ENCODE results near the gene DNMT3A.
A peak's percentile ranks its signal among the peaks of the same experiment; 100 is the strongest.

DNMT3A gene

DNA sequence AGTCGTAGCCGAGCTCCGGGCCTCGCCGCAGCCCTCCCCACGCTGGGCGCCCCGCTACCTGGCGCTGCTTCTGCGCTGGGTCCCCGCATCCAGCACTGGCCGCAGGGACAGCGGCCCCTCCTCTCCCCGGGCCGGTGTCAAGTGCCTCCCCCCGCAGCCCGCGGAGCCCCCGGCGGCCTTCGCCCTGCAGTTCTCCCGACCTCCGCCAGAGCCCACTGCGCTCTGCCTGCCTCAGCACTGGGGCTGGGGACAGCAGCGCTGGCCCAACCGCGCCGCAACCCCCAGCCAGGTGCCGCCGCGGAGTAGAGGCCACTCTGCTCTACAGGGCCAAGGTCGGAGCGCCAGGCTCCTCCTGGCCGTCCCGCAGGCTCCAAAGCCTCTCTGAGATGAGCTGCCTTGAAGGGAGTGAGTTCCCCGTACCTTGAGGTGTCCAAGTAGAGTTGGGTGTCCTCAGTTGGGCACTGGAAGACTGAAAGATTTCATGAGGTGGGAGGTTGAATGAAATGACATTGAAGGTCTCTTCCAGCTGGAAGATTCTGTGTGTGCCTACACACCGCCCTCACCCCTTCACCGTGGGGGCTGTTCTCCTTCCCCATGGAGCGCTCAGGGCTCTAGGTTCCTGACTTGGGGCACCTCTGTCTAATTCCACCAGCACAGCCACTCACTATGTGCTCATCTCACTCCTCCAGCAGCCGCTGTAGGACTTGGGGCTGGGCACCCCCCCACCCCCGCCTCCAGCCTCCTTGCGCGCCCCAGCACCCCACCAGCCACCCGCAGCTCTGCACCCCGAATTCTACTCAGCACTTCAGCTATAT lies 854 bp upstream of the DNMT3A start:
- DNase-seq, result peak; percentile 83

DNA sequence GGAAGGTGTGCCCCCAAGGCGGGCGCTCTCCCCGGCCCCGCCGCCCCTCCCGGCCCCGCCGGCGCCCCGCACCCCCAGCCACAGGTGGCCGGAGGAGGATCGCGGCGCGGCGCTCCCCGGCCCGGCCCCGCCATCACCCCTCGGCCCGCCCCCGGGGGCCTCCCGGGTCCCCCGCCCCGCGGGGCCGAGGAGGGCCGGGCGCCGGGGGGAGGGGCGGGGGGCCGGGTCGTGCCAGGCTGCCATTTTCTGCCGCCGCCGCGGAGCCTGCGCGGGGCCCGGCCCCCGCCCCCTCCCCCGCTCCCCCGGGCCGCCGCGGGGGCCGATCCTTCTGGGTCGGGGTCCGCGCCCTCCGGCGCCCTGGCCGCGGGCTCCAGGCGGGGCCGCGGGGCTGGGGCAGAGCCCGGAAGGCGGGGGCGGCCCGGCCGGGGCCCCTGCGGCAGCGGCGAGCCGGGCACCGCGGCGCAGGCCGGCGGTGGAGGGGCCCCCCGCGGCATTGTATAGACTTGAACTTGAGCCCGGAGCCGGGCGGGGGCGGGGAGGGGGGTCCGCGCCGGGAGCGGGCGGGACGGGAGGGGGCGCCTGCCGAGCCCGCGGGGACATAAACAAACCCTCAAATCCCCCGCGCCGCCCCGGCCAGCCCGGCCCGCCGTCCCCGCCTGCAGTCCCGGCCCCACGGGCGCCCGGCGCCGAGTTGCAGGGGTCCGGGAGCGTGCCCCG lies 556 bp downstream of the DNMT3A start:
- peak; percentile 44 for DNase-seq

DNA sequence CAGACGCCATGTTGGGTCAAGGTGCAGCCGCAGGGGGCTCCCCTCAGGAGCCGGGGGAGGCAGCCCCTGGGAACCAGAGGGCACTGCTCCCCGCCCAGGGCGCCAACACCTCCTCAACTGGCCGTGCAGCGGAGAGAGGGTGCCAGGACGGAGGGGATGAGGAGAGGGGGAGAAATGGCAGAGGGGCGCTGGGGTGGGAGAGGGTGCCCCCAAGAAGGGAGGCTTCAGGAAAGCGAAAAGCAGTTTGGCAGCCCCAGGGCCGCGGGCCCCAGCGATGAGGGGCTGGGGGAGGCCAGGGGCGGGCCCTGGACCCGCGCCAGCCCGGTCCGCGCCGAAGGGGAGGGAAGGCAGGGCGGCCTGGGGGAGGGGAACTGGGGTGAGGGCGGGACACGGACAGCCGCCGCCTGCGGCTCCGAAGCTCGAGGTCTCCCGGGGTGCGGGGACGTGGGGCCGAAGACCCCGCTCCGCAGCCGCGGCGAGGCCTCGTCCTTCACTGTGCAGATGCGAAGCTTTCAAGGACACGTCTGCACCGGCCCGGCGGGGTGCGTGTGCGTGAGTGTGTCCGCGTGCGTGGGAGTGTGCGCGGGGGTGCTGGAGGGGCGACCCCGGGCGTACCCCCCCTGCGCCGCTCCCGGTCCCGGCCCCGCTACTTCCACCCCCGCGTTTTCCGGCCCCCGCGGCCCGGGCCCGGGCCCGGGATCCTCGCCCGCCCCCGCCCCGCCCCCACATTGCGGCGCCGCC lies 1.4 kb downstream of the DNMT3A start:
- no peak for DNase-seq

DNA sequence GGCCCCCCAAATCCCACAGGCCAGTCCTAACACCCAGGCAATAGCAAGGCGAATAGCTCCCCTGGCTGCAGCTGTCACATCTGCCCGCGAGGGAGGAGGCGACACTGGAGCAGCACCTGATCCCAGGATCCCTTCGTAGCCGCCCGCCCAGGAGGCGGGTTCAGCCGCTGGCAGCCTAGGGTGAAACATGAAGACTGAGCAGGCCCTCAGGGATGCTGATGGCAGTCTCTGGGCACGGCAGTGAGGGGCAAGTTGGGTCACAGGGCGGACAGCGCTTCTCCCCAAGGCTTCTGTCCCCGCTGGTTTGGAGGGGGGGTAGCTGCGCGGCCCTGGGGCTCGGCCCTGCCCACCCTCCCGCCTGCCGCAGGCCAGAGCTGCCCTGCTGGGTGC lies 1.9 kb downstream of the DNMT3A start:
- DNase-seq, result no peak

DNA sequence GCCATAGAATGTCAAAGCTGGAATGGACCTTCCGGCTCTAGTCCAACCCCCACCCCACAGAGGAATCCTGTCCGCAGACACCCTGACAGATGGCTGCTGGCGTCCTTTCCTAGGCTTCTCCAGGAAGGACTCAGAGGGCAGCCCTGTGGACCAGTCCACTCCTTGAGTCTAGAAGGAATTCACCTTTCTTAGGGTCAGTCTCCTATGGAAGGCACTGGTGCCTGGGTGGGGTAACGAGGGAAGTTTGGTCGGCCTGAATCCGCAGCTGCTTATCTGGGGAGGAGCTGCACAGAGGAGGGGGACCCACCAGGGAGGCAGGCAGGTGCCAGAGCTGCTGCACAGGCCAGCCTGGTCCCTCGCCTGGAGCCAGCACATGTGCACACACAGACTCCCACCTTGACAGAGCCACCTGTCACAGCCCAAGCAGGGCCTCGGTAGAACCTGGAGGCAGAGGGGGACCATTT lies 2.5 kb downstream of the DNMT3A start:
- DNase-seq, result no peak

DNA sequence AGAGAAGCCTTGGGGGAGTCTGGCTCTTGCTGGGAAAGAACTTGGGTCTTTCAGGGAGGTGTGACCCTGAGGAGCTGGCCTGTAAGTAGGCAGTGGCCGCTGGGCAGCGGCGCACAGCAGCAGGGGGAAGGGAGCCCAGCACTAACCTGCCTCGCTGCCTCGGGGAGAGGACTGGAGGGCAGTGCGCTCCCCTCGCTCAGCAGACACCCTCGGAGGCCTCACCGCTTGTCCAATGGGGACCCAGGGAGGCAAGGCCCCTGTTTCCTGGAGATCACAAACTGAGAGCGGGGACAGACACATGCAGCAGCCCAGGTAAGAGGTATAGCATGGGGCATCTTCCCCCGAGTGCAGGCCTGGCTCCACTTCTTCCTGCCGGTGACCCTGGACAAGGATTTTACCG lies 3.3 kb downstream of the DNMT3A start:
- DNase-seq, result no peak

DNA sequence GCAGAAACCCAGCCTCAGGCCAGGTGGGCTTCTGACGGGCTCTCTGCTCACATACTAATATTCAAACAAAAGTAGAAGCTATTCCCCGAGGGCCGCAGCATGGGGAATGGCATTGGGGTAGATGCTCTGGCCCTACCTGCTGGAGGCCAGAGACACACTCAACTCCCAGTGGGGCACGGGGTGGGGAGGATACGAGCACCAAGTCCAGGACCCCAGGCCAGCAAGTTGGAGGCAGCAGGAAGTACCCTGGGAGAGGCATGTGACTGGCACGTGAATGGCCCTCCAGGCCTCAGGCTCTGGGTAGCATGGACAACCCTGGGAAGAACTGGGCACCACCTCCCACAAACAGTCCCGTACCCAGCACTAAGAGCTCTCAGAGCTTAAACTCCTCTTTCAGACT lies 3.8 kb downstream of the DNMT3A start:
- no peak for DNase-seq

DNA sequence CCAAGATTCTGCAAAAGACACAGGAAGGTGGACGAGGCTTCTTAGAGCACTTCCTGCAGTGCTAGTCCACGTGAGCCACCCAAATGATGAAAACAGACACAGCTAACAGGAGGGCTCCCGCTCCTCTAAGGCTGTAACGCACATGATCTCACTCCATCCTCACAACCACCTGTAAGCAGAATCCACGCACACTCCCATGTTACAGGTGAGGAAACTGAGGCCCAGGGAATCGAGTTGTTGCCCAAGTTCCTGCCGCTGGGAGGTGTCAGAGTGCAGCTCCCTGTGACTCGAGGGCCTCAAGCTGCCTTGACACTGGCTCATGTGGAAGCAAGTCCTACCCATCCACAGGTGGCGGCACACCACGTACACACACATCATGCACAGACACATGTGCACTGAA lies 4.4 kb downstream of the DNMT3A start:
- DNase-seq, result no peak

DNA sequence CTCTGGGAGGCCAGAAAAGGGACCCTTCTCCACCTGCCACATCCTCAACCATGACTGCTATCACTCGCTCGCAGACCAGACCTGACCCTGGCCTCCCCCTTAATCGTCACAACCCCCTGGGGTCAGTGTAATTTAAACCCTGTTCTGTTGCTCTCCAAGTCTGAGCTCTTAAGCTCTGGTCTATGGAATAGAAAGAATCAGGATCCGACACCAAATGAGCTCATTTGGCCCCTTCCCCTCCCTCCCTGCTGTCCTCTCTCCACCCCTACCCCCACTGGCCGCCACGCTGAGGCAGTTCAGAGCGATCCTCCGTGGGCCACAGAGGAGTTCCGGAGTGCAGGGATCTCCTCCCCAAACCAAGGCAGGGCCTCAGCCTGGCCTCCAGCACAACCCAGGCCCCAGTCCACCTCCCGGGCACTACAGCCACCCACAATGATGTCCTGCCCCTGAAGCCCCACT lies 5.3 kb downstream of the DNMT3A start:
- no peak for DNase-seq

DNA sequence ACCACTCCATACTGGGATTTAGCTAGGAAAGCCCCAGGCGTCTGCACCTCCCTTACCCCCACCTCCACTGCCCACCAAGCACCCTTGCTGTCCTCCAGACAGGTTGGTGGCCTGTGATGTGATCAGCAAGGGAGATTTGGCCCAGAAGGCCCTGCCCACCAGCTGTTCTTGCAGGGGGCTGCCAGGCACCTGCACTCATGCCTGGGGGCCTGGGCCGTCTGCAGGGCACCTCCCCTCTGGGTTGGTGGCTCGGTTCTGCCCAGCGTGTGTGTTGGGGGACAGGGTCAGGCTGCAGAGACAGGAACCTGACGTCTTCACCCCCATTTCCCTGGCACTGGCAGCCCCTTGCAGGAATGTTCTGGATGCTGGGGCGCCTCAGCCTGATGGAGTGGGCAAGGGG lies 5.8 kb downstream of the DNMT3A start:
- DNase-seq, result no peak

DNA sequence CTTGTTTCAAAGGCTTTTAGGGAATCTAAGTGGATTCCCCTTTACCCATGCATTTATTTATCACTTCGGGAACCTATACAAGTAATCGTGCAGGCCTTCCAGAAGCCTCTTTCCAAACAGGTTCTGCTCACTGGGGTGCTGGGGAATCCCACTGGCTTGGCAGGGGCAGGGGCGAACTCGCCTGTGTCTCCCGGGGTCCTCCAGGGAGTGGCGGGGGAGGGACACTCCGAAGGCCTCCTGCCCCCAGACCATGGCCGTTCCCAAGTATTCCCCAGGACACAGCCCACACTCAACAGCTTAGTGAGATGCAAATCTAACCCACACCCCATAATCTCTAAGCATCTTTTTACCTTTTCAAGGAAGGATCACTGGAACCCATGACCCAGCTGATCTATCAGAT lies 6.5 kb downstream of the DNMT3A start:
- DNase-seq, result no peak

DNA sequence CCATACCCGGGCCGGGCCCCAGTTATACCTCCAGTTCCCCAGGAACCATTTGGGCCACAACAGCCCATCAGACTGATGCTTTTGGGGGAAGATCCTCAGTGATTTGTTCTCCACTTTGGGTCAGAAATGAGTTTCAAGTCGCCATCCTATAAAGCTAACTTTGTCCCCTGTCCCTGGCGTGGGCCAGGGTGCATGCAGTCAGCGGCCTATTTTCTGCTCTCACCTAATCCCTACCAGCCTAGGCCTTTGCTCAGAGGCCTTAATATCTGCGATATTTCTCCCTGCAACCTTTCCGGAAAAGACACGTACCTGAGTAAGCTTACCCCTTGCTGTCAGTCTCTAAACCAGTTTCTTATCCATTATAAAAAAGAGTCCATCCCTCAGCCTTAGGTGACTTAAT lies 7.2 kb downstream of the DNMT3A start:
- DNase-seq, result no peak

DNA sequence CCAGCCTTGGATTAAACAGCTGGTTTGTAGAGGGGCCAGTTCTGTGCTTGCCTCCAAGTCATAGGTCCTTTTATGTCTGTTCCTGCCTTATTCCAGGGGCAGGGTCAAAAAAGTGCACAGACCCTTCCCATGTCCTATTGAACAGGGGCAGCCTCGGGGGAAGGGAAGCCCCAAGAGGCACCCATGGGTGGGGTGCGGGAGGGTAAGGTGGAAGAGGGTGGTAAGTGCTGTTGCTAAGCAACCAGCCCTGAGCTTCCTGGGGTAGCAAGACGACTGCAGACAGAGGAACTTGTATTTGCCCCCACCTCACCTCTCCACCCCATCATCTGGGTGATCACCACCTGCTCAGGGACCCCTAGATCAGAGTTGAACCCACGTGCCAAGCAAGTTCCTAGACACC lies 7.7 kb downstream of the DNMT3A start:
- DNase-seq, result no peak

DNA sequence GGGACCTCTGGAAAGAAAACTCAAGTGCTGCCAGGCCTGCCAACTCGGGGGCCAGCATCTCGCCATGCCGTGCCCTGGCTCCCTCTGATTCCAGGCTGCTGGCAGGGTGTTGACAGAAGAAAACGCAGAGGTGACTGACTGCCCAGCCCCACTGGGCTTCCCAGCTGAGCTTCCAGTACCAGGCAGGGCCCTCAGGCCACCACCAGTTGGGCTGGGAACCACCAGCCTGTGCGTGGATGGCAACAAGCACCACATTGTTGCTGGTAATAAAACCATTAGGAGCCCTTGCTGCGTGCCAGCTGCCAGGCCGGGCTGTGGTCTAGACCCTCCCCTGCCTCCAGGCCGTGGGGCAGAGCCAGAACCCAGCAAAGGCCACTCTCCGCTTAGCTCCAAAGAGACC lies 9.2 kb downstream of the DNMT3A start:
- no peak for DNase-seq

DNA sequence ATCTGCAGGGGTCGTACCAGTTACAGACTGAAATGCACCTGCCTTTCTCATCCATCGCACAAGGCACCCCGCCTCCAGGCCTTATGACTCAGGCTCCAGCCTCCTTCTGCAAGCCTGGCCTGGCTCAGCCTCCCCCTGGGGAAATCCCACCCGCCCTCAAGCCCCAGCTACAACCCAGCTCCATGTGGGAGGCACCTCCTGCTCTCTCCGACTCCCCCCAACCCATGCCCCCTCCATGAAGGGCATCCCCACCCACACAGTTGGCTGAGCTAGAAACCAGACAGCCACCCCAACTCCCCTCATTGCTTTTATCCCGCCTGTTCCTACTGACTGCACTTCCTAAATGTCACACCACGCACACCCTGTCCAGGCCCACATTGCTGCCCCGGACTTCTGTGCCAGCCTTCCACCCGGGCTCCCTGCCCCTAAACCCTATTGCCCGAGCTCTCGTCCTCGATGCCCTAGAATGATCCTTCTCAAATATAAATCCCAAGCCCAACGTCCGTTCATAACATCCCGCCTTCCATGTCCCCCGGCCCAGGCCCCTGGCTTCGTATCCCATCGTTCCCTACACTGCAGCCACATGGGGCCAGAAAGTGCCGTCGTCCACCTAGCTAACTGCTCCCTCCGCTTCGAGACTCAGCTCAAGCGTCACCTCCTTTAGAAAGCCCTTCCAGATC lies 9.9 kb downstream of the DNMT3A start:
- no peak for DNase-seq

DNA sequence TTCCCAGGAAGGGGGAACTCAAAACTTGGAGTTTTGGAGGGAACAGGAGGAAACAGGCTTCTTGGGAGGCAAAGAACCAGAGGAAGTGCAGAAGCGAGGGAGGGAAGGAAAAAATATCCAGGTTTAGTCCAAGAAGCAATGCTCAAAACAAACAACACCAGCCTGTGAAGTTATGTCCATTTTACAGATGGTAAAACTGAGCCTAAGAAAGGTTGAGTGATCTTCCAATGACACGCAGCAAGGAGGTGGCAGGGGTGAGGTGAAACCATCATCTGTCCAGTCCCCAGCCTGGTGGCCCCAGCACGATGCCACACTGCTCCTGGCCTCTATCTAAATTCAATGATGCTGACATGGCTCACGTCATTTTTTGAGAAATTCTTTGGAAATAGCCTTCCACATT lies 10.8 kb downstream of the DNMT3A start:
- no peak for DNase-seq

DNA sequence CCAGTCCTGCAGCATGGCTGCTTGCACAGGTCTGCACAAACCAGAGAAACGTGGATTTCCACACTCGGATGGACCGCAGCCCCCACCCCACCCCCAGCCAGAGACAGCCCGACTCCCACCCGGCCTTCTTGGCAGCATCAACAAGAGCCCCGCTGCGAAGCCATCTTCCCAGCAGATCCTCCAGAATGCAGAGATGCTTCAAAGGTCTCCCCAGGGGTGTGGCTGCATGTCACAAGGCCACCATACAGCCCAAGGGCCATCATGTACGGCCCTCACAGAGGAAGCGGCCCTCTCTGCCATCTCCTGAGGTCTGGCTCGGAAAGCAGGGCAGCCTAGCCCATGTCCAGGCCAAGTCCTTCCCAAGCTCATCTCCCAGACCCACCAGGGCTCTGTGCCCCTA lies 11.5 kb downstream of the DNMT3A start:
- no peak for DNase-seq

DNA sequence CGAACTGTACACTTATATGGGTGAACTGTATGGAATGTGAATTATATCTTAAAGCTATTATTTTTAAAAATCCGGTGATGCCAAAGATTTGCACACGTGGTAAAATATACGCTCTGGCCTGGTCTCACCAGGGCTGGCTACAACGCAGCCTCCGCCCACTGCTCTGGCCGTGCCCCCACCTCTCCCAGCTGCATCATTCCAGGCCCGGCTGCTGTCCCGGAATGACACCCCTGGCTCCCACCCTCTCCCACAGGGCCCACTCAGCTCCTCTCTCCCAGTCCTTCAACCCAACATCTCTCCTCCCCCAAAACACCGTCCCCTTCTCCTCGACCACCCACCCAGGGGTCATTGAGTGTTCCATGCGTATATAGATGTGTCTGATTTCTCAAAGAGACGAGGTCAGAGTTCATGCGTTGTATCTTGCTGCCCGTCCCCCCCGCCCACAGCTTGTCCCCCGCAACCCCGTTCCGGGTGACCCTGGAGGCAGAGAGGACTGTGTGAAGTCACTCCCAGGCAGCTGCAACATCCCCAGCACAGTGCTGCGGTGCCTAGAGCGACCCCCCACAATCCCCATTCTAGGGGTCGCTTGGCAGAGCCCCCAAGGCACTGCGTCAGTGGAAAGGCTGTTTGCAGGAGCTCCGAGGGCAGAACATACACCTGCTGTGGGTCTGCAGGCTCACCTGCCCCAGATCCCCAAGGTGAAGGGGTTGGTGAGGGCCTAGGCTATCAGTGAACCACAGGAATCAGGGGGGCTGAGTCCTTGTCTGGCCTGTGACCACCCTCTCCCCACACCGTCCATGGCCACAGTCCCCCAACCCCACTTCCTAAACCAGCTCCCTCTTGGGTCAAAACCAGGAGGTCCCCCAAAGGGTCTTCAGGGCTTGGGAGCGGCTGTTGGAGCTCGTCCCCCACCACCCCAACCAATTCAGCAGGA lies 13.3 kb downstream of the DNMT3A start:
- DNase-seq, result no peak

DNA sequence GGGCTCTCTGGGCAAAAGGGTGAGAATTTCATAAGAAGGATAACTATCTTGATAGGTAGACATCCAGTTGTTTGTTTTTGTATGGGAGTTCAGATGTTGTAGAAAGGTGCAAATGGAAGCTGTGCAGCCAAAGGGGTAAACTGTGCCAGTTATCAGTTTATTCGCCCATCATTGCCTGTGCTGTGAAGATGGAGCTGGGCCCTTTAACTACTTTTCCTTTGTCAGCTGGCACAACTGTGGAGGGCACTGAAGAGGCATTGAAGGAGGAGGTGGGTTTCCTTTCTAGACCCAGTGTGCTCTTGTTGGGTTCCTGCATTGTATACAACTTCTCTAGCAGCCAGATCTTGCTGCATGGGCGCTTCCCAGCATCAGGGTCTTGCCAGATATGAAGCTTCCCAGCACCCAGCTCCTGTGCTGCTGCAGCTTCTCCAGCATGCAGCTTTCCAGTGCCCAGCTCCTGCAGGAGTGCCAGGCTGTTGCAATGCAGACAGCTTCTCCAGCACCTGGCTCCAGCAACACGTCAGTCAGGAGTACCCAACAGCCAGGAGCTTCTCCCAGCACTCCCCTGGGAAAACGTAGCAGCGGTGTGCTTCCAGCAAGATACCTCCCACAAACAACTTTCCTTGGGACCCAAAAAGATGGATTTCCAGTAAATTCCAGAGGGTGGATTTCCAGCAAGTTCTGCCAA lies 15.3 kb downstream of the DNMT3A start:
- DNase-seq, result no peak

DNA sequence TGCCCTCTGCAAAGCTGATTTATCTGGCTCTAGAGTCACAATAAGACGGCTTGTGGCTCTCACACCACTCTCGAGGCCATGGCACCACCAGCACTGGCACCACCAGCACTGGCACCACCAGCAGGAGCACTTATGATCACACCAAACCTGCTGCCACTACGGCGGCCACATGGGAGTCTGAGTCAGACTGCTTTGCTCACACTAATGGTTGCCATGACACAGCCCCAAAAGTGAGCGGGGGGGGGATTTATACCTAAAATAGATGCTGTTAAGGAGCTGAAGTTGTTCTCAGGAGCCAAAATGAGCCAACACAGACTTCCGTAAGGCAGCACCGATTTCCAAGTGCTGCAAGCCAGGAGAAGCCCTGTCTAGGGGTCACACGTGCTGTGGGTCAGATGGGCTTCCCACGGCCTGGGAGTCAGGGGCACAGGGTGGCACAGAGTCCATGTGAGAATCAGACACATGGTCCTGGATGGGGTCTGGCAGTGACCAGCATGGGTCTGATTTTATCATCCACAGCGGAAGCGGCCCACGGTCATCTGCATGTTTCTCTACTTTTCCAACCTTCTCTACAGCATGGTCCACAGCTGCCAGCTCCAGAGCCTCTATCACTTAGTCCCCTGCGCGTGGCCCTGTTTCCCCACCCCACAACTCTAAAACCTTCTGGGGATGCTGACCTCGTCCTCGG lies 16.7 kb downstream of the DNMT3A start:
- DNase-seq, result no peak

DNA sequence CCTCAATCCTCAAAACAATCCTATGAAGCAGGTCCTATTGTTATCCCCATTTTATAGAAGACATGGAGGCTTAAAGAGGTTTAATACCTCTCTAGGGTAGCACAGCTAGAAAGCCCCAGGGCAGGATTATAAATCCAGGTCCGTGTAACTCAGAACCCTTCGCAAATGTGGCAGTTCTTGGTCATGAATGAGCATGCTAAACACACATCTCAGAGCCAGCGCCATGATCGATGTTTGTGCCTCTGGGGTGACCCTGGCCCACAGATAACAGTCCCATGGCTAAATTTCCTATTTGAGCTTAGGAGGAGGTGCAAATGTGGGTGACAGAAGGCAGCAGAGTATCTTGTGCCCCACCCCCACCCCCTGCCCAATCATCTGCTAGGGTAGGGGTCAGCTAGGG lies 17.5 kb downstream of the DNMT3A start:
- no peak for DNase-seq
